Lung microvascular endothelial cell (primary cell): Measurements from ENCODE around the gene C22orf39. TPM values are rescaled to one million over a fixed set of nuclear protein-coding genes. Genes with fewer than 3 reads are reported as not detected.

Experiments
- DNase-seq, 2 donors: peaks; one replicate each; pipeline versions ENCODE4 v3.0.0 to v3.0.0-alpha.2; 2010; ENCODE audit warnings: low read depth in 2 of 2
- total RNA-seq: library from RNA; depleted of rRNA; stranded (reverse); fragments of >200 nt; gene quantifications from 2 replicates; pipeline ENCODE4 v1.2.1, GENCODE V29; 2014

The C22orf39 gene
- total RNA-seq, 1 donor from 2014 or later: 26.6 TPM

DNA sequence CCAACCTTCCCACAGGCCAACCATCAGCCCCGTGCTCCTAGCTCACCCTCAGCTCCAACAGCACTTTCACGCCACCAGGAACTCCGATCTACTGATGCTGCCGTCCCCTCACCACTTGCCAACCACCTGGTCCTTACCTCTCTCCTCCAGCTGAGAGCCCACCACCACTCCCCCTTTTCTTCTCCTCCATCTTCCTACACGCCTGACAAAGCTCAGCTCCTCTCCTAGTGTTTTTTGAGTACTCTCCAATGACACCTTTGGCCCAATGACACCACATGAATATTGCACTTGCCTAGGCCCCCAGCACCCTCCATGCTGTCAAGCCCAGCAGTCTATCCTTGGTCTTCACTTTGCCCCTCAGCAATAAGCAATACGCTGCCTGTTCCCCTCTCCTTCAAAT lies 46.6 kb downstream of the C22orf39 start:
- no peak for DNase-seq

DNA sequence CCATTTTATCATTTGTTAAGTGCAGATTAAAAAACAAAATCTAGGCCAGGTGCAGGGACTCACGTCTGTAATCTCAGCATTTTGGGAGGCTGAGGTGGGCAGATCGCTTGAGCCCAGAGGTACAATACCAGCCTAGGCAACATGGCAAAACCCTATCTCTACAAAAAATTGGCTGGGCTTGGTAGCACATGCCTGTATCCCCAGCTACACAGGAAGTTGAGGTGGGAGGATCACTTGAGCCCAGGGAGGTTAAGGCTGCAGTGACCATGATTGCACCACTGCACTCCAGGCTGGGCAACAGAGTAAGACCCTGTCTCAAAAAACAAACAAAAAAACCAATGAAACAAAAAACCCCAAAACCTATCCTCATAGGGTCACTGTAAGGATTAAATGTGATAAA lies 48.9 kb downstream of the C22orf39 start:
- no peak for DNase-seq

DNA sequence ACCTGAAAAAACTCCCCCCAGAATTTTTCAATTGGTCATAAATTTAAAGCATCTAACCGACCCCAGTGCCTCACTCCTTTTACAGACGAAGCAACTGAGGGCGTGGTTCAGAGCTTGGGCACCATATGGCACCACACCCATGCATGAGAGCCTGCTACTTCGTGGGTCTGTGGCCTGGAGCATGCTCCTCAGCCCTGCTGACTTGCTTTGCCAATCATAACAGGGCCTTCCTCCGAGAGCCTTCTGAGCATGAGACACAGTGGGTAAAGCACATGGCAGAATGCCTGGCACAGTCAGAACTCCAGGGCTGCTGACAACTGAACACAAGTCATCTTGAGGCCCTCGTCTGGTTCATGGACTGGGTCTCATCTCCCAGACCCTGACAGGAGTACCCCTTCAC lies 49.3 kb downstream of the C22orf39 start:
- no peak for DNase-seq

DNA sequence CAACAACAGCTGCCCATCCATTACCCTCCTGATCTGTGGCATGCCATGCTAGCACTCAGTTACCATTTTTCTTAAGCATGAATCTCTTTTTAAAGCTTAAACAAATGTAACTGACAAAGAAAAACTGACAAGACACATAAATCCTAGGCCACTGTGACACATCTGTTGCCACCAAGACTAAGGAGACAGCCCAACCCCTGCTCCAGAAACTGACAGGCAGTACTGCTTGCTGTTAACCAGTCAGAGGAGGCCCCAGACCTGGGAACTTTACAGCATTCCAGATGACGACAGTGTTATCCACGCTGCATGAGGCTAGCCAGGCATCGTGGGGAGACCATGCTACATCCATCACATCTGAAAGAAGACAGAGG lies 49.8 kb downstream of the C22orf39 start:
- no peak for DNase-seq

DNA sequence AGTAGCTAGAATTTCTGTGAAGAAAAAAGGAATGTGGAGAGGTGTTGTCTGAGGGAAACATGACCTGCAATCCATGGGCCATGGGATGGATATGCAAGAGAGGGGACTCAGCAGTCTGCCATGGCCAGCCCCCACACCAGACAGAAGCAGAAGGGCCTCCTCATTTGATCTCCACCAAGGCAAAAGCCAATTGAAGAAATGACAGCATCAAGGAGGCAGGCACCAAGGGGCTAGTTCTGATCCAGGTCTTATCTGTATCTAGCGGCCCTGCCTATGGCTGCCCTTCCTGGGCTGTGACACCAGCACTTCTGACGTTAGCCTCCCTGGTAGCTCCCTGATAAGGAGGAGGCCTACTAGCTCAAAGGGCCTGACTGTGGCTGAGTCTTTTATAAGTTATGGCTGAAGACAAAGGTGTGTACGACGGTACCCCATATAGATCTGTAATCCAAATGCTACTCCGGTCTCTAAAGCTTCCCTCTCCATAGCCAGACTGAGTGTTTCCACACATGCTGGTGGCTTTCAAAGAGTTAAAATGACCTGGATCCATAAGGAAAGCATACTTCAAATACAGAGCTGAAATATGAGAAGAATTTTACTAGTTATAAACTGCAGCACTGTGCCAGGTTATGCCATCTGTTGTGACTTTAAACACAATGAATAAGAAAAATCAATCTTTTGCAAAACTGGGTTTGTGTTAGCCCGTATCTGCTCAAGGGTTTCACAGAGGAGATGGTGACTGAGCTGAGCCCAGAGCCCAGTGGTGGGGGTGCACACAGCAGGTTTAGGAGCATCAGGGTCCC lies 50.4 kb downstream of the C22orf39 start:
- no peak for DNase-seq

DNA sequence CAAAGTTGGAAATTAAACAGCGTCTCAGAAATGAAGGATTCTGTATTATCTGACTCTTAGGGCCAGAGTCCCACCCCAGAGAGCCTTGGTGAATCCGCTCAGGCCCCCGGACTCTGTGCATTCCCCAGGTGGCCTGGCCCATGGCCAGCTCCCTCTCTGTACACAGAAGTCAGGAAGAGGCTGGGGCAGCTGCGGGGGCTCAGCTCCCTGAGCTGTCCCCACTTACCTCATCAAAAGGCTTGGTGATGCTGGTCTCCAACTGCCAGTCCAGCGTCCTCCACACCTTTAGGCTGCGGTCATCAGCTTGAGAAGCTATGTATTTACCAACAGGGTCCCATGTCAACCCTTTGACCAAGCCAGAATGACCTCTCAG lies 51.0 kb downstream of the C22orf39 start:
- DNase-seq: no peak

DNA sequence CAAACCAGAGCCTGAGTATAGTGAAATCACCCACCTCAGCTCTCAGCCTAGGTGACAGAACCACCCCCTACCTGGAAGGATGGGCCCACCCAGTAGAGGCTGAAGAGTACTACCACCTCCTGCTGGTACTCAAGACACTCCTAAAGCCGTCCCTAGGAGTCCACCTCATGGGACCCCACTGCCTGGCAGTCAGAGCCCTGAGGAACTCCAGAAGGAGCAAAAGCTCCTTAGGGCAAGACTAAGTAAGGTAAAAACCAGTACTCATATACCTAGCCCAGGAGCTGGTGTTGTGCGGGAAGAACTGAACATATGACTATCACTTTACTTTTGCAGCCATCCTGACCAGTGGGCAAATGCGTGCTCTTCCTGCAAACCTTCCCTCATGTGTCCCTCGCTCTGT lies 52.2 kb downstream of the C22orf39 start:
- no peak for DNase-seq

DNA sequence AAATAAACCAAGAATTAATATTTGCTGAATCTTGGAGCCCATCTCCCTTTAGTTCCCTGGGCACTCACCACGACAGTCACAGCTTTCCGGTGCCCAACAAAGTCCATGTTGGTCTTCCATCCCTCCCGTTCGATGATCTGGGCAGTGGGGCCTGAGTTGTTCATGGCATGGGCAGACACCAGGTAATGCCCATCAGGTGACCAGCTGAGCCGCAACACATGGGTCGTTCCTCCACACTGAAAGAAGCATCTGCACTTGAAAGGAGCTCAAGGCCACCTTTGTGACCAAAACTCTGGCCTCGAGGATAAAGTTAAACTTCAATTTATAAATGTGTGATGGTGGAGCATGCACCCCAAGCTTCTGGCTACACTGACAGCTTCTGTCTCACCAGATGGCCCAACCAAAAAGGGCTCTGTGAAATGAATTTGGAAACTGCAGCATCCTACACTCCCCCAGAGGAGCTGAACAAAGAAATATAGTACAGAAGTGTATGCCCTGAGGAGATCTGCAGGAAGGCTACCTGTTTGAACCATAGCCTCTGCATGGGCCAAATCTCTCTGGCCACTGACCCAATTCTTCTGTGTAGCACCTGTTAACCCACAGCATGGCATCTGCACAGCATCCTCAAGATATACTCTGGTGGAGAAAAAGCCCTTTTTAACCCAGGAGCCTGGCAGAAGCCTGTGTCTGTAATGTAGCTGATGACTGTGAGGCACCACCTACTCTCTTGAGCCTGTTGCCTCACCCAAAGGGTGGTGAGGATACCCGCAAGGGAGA lies 53.0 kb downstream of the C22orf39 start:
- DNase-seq: no peak

DNA sequence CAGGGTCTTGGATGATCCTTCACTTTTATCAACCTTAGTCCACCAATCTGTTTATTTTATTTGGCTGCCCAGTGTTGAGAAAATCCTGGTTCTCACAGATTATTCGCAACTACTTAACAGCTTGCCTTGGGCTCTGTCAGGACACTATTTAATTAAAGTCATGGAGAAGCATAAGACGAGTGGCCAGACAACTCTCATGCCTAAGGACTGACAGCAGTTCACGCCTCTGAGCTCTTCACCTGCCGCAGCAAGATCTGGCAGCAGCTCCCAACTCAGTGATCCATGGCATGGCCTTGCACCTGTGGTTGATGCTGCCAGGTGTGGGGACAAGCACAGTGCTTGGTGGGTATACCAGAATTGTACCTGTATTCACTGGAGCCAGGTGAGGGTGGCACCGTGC lies 53.8 kb downstream of the C22orf39 start:
- no peak for DNase-seq

Other genes starting within 250 kb of the C22orf39 start
- gene CLTCL1, start 156.0 kb downstream of the C22orf39 start, total RNA-seq: 2.0 and 4.0 TPM in 2 replicates
- 12.2 and 14.7 TPM in 2 replicates for gene HIRA, start 16.0 kb downstream of the C22orf39 start, total RNA-seq
- gene MRPL40, start 15.2 kb downstream of the C22orf39 start, total RNA-seq: 19.4 and 22.7 TPM in 2 replicates
- gene UFD1, start 31.5 kb upstream of the C22orf39 start, total RNA-seq: 82.5 and 101 TPM in 2 replicates
- 3.0 and 12.2 TPM in 2 replicates for gene CDC45, start 32.2 kb upstream of the C22orf39 start, total RNA-seq
- 533 and 904 TPM in 2 replicates for gene CLDN5, start 76.7 kb upstream of the C22orf39 start, total RNA-seq